Measurements from ENCODE around the gene H2BW2.

The H2BW2 gene

DNA sequence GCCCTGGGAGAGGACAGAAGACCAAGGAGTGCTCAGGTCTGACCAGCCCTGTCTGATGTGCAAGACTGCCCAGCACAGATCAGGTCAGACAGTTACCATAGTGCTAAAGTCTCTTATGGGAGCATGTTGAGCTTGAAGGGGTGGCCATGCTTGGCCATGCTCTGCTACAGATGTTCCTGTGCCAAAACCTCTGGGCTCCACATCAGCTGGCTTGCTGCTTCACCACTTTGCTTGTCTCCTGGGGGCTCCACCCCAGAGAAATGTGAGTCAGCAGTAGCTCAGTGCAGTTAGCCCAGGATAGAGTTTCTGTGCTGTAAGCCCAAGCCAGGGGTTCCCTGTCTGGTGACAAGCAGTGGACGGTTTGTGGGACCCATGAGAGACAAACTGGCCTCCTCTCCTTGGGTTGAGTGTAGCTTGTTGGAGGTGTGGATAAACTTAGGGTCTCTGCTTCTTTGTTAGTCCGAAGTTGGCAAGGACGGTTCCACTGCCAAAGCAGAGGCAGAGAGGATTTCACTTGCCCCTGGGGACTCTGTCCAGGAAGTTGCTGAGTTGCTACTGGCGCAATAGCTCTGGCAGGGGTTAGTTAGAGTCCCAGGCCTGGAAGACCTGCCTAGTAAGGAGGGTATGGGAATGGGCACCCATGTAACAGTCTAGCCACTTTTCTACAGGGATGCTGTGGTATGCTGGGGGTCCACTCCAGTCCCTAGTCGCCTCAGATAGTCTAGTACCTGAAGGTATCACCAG lies 45.0 kb downstream of the H2BW2 start:
- H3K4me1 ChIP-seq (ENCODE audit: insufficient read depth, insufficient read length) = no peaks in the 10 kb centered on the region
- no peak for DNase-seq (ENCODE audit: low read depth, low spot score)
- TF ChIP-seq YY1 (IDR thresholded peaks at IDR 0.05; ENCODE audit: insufficient read depth, insufficient read length) (no peak), SUZ12 (IDR thresholded peaks at IDR 0.05; ENCODE audit: extremely low read depth, insufficient read depth, insufficient read length) (no peak), ZNF274 (IDR thresholded peaks at IDR 0.05; ENCODE audit: low read depth, low read length) (no peak)
- H3K4me3 ChIP-seq (ENCODE audit: insufficient read length, low read depth) = no peak overlapping the region
- no peaks in the 10 kb centered on the region for H3K9me3 ChIP-seq (ENCODE audit: insufficient read depth, low read length)
- H3K27me3 ChIP-seq (ENCODE audit: insufficient read depth, insufficient read length) = no peaks in the 10 kb centered on the region
- no peaks in the 10 kb centered on the region for H3K36me3 ChIP-seq (ENCODE audit: insufficient read depth, insufficient read length, low read length)
- no peak overlapping the region for H3K9ac ChIP-seq (ENCODE audit: insufficient read length, low read depth)

DNA sequence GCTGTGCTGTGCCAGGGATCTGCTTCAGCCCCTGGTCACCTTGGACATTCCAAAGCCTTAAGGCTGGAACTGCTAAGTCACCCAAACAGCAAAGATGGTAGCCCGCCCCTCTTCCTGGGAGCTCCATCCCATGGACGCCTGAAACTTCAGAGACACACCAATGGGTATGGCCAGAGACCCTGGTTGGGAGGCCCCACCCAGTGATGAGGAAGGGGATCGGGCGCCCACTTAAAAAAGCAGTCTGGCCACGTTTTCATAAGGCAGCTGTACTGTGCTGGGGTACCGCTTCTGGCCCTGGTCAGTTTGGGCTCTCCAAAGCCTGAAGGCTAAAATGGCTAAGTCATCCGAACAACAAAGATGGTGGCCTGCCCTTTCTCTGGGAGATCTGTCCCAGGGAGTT lies 45.7 kb downstream of the H2BW2 start:
- Histone ChIP-seq H3K9me3 (ENCODE audit: insufficient read depth, low read length) (no peaks in the 10 kb centered on the region), H3K27me3 (ENCODE audit: insufficient read depth, insufficient read length) (no peaks in the 10 kb centered on the region), H3K4me3 (ENCODE audit: insufficient read length, low read depth) (no peak overlapping the region), H3K36me3 (ENCODE audit: insufficient read depth, insufficient read length, low read length) (no peaks in the 10 kb centered on the region), H3K9ac (ENCODE audit: insufficient read length, low read depth) (no peak overlapping the region), H3K4me1 (ENCODE audit: insufficient read depth, insufficient read length) (no peaks in the 10 kb centered on the region)
- TF ChIP-seq ZNF274 (IDR thresholded peaks at IDR 0.05; ENCODE audit: low read depth, low read length) (no peak), SUZ12 (IDR thresholded peaks at IDR 0.05; ENCODE audit: extremely low read depth, insufficient read depth, insufficient read length) (no peak), YY1 (IDR thresholded peaks at IDR 0.05; ENCODE audit: insufficient read depth, insufficient read length) (no peak)
- DNase-seq (ENCODE audit: low read depth, low spot score) = no peak

DNA sequence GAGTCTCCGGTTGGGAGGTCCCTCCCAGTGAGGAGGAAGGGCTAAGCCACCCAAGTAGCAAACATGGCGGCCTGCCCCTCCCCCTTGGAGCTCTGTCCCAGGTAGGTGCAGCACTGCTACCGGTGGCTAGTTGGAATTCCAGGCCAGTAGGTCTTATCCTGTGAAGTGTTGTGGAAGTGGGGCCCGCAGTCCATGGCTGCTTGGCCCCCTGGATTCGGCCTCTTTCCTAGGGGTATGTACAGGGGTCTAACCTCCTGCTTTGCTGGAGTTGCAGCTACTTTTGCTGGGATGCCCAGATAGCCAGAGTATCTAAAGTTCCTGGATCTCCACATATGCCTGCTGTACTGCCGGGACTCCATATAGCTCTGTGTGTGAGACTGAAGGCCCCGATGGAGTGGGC lies 46.2 kb downstream of the H2BW2 start:
- DNase-seq (ENCODE audit: low read depth, low spot score) = no peak
- H3K36me3 ChIP-seq (ENCODE audit: insufficient read depth, insufficient read length, low read length) = no peaks in the 10 kb centered on the region
- no peak for TF ChIP-seq ZNF274 (IDR thresholded peaks at IDR 0.05; ENCODE audit: low read depth, low read length)
- no peak overlapping the region for H3K4me3 ChIP-seq (ENCODE audit: insufficient read length, low read depth)
- H3K9ac ChIP-seq (ENCODE audit: insufficient read length, low read depth) = no peak overlapping the region
- H3K27me3 ChIP-seq (ENCODE audit: insufficient read depth, insufficient read length) = no peaks in the 10 kb centered on the region
- no peaks in the 10 kb centered on the region for H3K9me3 ChIP-seq (ENCODE audit: insufficient read depth, low read length)
- no peaks in the 10 kb centered on the region for H3K4me1 ChIP-seq (ENCODE audit: insufficient read depth, insufficient read length)
